ENCODE measurements around the gene PLCH1. TPM values are rescaled to one million over a fixed set of nuclear protein-coding genes. Genes with fewer than 3 reads are reported as not detected.

Gene PLCH1
- total and polyA plus RNA-seq, 2 of the 13 experiments (the other 11 are each of a cell fraction or from before 2014, with no cell fraction given) = 2.0 to 3.0 TPM

DNA sequence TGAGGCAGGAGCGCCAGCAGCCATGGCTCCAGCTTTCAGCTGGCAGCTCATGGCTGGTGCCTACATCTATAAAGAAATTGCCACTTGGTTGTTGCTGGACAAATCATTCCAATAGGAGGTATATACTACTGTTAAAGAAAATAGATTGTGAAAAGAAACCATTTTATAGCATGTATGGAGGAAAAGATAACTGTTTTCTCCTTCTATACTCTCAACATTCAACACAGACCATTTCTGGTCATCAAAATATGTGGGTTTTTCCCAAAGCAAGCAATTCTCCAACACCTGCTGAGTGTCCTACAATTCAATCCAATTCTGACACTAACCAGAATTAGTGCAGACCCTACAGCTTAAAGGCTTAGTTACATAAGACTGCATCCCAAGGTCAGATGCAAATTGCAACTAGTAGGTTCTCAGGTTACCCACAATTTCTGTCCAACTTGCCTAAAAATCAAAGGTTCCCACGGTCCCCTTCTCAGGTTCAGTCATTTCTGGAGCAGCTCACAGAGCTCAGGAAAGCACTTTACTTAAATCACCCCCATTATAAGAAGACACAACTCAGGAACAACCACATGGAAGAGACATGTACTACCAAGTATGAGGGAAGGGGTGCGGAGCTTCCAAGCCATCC lies 409.0 kb downstream of the PLCH1 start (continued):
- TF ChIP-seq, protein P1, sequence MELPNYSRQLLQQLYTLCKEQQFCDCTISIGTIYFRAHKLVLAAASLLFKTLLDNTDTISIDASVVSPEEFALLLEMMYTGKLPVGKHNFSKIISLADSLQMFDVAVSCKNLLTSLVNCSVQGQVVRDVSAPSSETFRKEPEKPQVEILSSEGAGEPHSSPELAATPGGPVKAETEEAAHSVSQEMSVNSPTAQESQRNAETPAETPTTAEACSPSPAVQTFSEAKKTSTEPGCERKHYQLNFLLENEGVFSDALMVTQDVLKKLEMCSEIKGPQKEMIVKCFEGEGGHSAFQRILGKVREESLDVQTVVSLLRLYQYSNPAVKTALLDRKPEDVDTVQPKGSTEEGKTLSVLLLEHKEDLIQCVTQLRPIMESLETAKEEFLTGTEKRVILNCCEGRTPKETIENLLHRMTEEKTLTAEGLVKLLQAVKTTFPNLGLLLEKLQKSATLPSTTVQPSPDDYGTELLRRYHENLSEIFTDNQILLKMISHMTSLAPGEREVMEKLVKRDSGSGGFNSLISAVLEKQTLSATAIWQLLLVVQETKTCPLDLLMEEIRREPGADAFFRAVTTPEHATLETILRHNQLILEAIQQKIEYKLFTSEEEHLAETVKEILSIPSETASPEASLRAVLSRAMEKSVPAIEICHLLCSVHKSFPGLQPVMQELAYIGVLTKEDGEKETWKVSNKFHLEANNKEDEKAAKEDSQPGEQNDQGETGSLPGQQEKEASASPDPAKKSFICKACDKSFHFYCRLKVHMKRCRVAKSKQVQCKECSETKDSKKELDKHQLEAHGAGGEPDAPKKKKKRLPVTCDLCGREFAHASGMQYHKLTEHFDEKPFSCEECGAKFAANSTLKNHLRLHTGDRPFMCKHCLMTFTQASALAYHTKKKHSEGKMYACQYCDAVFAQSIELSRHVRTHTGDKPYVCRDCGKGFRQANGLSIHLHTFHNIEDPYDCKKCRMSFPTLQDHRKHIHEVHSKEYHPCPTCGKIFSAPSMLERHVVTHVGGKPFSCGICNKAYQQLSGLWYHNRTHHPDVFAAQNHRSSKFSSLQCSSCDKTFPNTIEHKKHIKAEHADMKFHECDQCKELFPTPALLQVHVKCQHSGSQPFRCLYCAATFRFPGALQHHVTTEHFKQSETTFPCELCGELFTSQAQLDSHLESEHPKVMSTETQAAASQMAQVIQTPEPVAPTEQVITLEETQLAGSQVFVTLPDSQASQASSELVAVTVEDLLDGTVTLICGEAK (IDR thresholded peaks at IDR 0.05) = no peak
- TF ChIP-seq, protein P1 (CRISPR knock-in tag; IDR thresholded peaks at IDR 0.05) = no peak
- TF ChIP-seq ZNF317 (CRISPR knock-in tag; IDR thresholded peaks at IDR 0.05) (no peak), KLF15 (CRISPR knock-in tag; IDR thresholded peaks at IDR 0.05; ENCODE audit: borderline replicate concordance) (no peak), ZNF510 (CRISPR knock-in tag; IDR thresholded peaks at IDR 0.05; ENCODE audit: low read depth) (no peak), ZNF773 (CRISPR knock-in tag; IDR thresholded peaks at IDR 0.05; ENCODE audit: borderline replicate concordance) (no peak), SALL1 (CRISPR knock-in tag; IDR thresholded peaks at IDR 0.05) (no peak)
- TF ChIP-seq, protein P2, sequence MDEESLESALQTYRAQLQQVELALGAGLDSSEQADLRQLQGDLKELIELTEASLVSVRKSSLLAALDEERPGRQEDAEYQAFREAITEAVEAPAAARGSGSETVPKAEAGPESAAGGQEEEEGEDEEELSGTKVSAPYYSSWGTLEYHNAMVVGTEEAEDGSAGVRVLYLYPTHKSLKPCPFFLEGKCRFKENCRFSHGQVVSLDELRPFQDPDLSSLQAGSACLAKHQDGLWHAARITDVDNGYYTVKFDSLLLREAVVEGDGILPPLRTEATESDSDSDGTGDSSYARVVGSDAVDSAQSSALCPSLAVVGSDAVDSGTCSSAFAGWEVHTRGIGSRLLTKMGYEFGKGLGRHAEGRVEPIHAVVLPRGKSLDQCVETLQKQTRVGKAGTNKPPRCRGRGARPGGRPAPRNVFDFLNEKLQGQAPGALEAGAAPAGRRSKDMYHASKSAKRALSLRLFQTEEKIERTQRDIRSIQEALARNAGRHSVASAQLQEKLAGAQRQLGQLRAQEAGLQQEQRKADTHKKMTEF (CRISPR knock-in tag; IDR thresholded peaks at IDR 0.05) = no peak

Data from HepG2 (cell line).